DMS153 treated with DMSO at 0.1 percent for 48 hours (cell line): Measurements from ENCODE around the gene PDE6G.
"Not testable (repeated sequence)": the region's sequence is repeated elsewhere in the genome, so short reads cannot be mapped to it uniquely, and the experiment has no call there.

Experiments
- DNase-seq: peaks from one replicate; lab custom pipeline; 2025; ENCODE audit not compliant: unreplicated experiment; lab: John Stamatoyannopoulos, UW

PDE6G gene

GRCh38 chr17:81635973-81636504, 20.3 kb downstream of the PDE6G start:
- no peak for DNase-seq

- DNase-seq, result no peak
Observed at GRCh38 chr17:81635431-81635830, 20.9 kb downstream of the PDE6G start.

DNA sequence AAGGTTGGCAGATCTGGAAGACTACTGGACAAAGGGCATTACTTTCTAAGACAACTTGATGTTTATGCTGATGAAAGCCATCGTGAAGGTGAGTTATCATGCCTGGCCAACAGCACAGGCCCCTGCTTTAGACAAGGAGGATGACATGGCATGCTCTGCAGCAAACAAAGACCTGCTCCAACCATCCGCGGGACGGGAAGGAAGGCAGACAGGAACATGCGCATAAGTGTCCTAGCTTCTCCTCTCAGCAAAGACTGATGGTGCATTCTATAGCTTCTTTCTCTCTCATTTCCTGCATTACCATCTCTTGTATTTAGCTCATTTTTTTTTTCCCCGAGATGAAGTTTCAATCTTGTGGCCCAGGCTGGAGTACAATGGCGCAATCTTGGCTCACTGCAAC, 24.9 kb downstream of the PDE6G start:
- no peak for DNase-seq

GRCh38 chr17:81630274-81630673, 26.1 kb downstream of the PDE6G start:
- no peak for DNase-seq

- no peak for DNase-seq
Observed at GRCh38 chr17:81621494-81622130, 34.7 kb downstream of the PDE6G start.

- not testable (repeated sequence) for DNase-seq
Observed at GRCh38 chr17:81618307-81618706, 38.0 kb downstream of the PDE6G start.

DNA sequence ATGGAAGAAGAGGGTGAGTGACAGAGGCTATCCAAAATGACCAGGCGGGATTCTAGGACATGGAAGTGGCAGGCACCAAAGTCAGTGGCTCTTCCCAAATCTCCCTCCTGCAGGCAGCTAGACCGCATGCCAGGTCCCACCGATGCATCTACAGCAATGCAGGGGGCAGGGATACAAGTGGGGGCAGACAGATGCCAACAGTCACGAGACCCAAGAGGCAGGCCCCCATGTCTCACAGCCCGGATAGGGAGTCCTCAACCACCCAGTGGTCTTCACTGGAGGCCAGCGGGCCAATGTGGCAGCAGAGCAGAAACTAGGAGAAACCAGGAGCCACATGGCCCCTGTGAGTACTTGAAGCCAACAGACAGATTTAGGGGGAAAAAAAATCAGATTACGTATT, 39.5 kb downstream of the PDE6G start:
- no peak for DNase-seq

- no peak for DNase-seq
Observed at GRCh38 chr17:81615401-81615930, 40.9 kb downstream of the PDE6G start.

DNA sequence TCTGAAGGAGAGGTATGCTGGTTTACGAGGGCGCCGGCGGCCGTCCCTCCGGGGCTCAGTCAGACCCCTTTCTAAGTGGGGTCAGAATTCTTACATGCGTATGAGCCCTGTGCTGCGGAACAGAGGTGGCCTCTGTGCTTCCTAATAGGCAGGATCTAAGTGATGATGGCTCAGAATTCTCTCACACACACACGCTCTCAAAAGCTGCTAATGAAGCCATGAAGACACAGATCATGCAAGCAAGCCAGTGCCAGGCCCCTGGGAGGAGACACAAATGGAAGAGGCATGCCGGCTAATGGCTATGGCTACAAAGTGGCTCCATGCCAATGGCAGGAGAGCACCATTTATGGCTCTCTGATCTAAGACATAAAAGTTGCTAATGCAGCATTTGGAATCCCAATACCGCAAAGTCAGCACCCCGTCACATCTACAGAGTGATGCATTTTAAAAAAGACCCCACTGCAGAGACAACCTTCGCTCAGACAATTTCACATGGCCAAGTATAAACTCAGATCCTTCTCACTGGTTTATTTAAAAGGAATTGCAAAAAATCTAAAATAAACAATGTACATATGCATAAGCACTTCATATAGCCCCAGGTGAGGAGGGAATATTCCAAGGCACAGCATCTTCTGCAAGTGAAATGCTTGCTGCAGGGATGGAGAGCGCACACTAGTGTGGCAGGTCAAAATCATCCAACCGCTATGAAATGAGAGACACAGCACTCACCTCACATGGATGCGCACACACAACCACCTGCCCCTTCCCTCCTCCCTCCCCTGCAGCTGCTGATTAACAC, 44.0 kb downstream of the PDE6G start:
- DNase-seq, result no peak

DNA sequence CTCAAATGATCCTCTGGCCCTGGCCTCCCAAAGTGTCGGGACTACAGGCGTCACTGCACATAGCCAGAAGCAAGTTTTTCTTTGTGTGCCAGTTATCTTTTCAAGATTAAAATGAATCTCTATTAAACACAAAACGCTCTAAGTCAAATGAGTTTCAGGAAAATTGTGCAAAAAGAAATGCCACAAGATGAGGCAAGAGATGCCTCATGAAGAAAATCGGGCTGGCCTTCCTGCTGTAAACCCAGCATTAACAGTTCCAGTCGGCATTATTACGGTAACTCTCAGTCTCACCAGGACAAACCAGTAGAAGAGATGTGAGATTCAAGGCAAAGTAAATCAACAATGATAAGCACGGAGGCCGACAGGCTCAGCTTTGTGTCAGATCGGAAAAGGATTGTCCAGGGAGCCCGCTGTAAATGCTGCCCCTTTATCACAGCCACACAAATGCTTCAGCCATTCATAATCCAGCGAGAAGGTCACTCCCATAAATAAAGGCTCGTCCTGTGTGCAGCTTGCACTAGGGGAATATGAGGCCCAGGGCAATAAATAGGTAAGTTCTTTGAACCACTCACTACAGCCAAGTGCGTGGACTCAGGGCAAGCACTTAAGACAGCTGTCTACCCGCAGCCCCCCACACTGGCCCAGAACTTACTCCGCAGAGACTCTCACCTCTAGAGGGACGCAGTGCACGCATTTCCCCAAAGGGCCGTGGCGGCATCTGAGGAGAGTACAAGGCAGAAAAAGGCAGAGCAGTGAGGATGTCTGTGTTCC, 46.6 kb downstream of the PDE6G start:
- no peak for DNase-seq

DNA sequence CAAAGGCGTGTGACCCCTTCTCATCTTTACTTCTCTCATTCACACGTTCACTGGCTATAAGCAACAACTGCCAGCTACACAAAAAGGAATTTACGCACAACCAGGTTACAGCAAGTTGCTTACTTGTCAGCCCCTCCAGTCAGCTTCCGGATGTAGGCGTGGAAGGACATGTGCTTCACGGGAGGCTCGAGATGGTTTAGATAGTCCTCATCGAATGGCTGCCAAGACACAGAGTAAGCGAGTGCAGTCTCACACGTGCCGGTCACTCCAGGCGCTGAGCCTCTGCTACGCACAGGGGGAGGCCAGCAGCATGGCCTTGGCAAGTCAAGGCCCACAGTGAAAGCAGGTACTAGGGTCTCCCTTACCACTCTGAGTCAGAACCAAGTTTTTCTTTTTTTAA, 47.7 kb downstream of the PDE6G start:
- no peak for DNase-seq

DNA sequence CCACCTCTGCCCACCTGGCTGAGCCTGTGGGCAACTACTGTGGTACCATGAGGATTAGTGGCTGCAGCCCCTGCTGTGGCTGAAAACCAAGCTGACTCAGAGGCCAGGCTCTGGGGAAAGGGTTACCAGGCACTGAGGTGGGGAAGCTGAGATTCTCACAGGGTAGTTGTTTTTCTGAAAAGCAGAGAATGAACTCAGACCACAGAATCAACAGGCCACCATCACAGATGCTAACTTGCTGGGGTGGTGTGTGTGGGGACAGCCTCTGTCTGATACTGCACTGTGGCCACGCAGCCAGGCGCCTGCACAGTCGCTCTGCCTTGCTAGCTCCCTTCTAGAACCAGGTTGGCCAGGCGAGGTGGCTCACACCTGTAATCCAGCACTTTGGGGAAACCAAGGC, 48.3 kb downstream of the PDE6G start:
- no peak for DNase-seq

GRCh38 chr17:81607431-81607830, 48.9 kb downstream of the PDE6G start:
- DNase-seq, result no peak

GRCh38 chr17:81603846-81604610, 52.3 kb downstream of the PDE6G start:
- DNase-seq, result no peak

- peak; percentile 68 for DNase-seq
Observed at GRCh38 chr17:81601525-81602120, 54.7 kb downstream of the PDE6G start.
